Muscle layer of colon (tissue), 2 donors: ENCODE measurements around the gene TFCP2.

Experiments used
- H3K27ac ChIP-seq: one replicate; pipeline ENCODE4 v1.7.0; 2013; ENCODE audit warnings: low read depth, mild to moderate bottlenecking, low read length, moderate library complexity
- H3K27me3 ChIP-seq, 2 donors: one replicate each; pipeline ENCODE4 v1.7.0; 2013; ENCODE audit warnings: low read length in 2 of 2, mild to moderate bottlenecking in 2 of 2; ENCODE audit not compliant: insufficient read depth in 2 of 2, control insufficient read depth in 1 of 2
- H3K36me3 ChIP-seq: one replicate; pipeline ENCODE4 v1.7.0; 2013; ENCODE audit warnings: mild to moderate bottlenecking, low read length; ENCODE audit not compliant: insufficient read depth
- H3K4me1 ChIP-seq: one replicate; pipeline ENCODE4 v1.7.0; 2013; ENCODE audit warnings: mild to moderate bottlenecking, low read length; ENCODE audit not compliant: insufficient read depth
- H3K4me3 ChIP-seq, 2 donors: one replicate each; pipeline ENCODE4 v1.7.0; 2013; ENCODE audit warnings: low read length in 2 of 2, low read depth in 1 of 2, mild to moderate bottlenecking in 1 of 2, moderate library complexity in 1 of 2
- H3K9ac ChIP-seq: one replicate; pipeline ENCODE4 v1.7.0; 2013; ENCODE audit warnings: low read length
- H3K9me3 ChIP-seq: one replicate; pipeline ENCODE4 v1.7.0; 2013; ENCODE audit warnings: mild to moderate bottlenecking, low read length
- donor health status: abdominal sarcoma.
- donor health status: Adenocarcinoma of cecum.

The TFCP2 gene

DNA sequence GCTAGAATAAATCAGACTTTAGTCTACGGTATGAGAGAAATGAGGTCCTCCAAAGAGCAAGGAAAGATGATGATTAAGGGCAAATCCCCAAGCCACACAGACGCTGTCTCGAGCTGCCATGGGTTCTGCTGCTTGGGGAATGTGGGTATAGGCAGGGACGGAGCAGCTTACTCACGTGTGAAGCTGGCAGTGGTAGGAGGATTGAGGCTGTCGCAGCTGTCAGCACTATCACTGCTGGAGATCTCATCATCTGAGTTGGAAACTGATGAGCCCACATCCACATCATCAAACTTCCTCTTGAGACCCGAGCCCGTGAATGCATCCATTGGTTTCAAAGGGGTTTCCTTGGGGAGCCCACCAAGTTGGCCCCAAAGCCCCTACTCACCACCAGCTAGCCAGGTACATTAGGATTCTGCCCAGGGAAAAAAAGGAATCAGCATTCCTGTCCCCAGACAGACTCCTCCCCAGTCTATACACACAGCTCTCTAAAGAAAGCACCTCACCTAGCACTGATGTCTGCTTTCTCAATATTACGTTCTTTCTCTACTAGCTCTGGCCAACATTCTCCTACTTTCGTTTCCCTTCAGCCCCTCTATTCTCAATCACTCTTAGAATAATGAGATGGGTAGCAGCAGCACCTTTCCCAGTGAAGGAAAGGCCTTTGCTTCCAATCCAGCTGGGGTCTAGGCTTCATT is 96.6 kb downstream of the TFCP2 start:
- Histone ChIP-seq H3K27me3 (no peaks in the 10 kb centered on the region), H3K9ac (no peak overlapping the region), H3K27ac (no peak overlapping the region), H3K36me3 (peaks cover 22% of the 10 kb centered on the region), H3K9me3 (no peaks in the 10 kb centered on the region), H3K4me3 (no peak overlapping the region), H3K4me1 (peaks cover 9% of the 10 kb centered on the region)

DNA sequence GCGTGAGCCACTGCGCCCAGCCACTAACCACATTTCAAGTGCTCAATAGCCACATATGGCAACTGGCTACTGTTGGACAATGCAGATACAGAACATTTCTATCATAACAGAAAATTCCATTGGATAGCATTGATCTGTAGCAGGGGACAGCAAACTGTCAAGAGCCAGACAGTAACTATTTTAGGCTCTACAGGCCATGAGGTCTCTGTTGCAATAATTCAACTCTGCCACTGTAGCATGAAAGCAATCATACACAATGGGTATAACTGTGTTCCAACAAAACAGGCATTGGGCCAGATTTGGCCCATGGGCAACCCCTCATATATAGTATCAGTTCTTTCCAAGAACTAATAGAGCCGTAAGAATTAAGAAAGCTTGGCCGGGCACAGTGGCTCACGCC is 97.5 kb downstream of the TFCP2 start:
- H3K27me3 ChIP-seq: no peaks in the 10 kb centered on the region
- no peak overlapping the region for H3K27ac ChIP-seq
- no peak overlapping the region for H3K4me3 ChIP-seq
- no peaks in the 10 kb centered on the region for H3K9me3 ChIP-seq
- H3K4me1 ChIP-seq: peaks cover 7% of the 10 kb centered on the region
- peaks cover 28% of the 10 kb centered on the region for H3K36me3 ChIP-seq
- H3K9ac ChIP-seq: no peak overlapping the region

GRCh38 chr12:51071663-51072062 is 101.3 kb downstream of the TFCP2 start:
- Histone ChIP-seq H3K36me3 (peaks cover 47% of the 10 kb centered on the region), H3K9ac (no peak overlapping the region), H3K4me1 (no peaks in the 10 kb centered on the region), H3K27ac (no peak overlapping the region), H3K9me3 (no peaks in the 10 kb centered on the region), H3K4me3 (no peak overlapping the region), H3K27me3 (no peaks in the 10 kb centered on the region)

DNA sequence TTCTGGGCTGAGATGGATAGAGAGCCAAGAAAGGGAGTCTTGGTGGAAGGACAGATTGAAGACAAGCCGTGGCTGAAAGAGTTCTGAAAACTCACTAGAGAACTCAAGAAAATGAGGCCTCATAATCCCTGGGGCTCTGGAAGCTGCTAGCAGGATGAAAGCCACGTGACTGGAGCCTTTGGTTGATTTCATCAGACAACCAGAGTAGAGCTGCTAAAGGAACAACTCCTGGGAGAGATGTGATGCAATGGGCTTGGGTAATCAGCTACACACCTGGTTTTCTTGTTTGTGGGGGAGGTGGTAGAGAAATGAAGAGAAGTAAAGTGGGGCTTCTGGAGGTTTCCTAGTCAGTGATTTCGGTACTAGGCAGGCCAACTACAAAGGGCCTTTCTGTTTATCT is 102.9 kb downstream of the TFCP2 start:
- Histone ChIP-seq H3K27me3 (no peaks in the 10 kb centered on the region), H3K36me3 (peaks cover 58% of the 10 kb centered on the region), H3K4me1 (no peaks in the 10 kb centered on the region), H3K4me3 (no peak overlapping the region), H3K9me3 (no peaks in the 10 kb centered on the region), H3K27ac (no peak overlapping the region), H3K9ac (no peak overlapping the region)

DNA sequence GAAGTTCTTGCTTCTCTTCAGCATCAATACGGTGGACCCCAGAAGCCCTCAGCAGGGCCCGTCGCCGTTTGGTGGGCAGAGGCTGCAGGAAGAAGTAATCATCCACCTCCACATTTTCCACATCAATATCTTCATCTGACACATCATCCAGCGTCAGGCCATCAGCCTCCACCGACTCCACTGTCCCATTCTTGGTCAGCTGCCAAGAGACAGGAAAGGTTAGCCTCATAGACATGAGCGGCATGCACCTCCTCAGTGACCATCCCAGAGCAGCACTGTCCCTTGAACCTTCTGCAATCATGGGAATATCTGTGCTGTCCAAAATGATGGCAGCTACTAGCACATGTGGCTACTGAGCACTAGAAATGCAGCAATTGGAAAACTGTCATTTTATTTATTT is 105.2 kb downstream of the TFCP2 start:
- H3K4me1 ChIP-seq: no peaks in the 10 kb centered on the region
- no peak overlapping the region for H3K9ac ChIP-seq
- H3K4me3 ChIP-seq: no peak overlapping the region
- H3K9me3 ChIP-seq: no peaks in the 10 kb centered on the region
- peaks cover 70% of the 10 kb centered on the region for H3K36me3 ChIP-seq
- H3K27ac ChIP-seq: no peak overlapping the region
- no peaks in the 10 kb centered on the region for H3K27me3 ChIP-seq

DNA sequence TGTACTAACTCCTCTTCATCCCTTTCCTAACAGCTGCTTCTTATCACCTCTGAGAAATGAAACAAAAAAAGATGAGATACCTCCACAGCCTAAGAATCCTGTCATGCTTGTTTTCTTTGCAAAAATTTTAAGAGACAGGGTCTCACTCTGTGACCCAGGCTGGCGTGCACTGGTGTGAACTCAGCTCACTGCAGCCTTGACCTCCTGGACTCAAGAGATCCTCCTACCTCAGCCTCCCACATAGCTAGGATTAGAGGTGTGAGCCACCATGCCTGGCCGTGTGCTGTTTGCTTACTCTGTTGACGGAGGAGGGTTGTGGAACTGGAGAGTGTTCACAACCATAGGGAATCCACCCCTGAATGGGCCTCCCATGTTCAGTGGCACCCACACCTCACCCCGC is 105.7 kb downstream of the TFCP2 start:
- Histone ChIP-seq H3K9me3 (no peaks in the 10 kb centered on the region), H3K4me1 (no peaks in the 10 kb centered on the region), H3K4me3 (no peak overlapping the region), H3K36me3 (peaks cover 71% of the 10 kb centered on the region), H3K27me3 (no peaks in the 10 kb centered on the region), H3K27ac (no peak overlapping the region), H3K9ac (no peak overlapping the region)

GRCh38 chr12:51065530-51065929 is 107.4 kb downstream of the TFCP2 start:
- peaks cover 70% of the 10 kb centered on the region for H3K36me3 ChIP-seq
- H3K9ac ChIP-seq: no peak overlapping the region
- no peaks in the 10 kb centered on the region for H3K27me3 ChIP-seq
- H3K9me3 ChIP-seq: no peaks in the 10 kb centered on the region
- no peaks in the 10 kb centered on the region for H3K4me1 ChIP-seq
- no peak overlapping the region for H3K4me3 ChIP-seq
- H3K27ac ChIP-seq: no peak overlapping the region

DNA sequence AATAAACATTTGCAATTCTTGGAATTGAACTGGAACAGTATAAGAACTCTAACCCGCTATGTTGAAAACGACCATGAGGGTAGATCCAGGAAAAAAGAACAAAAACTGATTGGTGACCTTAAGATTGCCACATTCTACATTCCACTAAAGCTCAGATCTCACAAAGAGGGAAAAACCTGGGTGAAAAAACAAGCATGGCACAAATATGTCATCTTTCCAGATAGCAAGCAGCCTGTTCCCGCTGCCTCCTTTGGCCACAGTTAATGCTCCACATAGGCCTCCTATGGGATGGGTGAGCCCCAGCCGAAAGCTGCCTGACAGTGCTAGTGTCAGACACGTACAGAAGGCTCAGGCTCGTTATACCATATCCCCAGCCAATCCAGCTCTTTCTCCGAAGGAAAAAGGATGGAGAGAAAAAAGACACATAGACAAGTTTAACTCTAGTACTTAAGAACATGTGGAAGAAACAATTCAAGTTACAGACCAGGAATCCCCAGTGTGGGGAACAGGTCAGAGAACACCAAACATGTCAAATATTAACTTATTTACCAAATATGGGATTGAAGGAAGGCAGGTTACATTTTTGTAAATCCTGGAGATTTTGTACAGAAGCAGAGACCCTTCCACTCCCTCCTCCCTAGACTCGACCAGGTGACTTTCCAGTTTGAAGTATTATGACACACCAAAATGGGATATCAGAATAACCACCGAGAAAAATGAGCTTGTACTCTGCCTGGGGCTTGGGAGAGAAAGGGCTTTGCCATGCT is 110.1 kb downstream of the TFCP2 start:
- Histone ChIP-seq H3K27me3 (no peaks in the 10 kb centered on the region), H3K9me3 (no peaks in the 10 kb centered on the region), H3K4me3 (no peak overlapping the region), H3K36me3 (peaks cover 86% of the 10 kb centered on the region), H3K9ac (no peak overlapping the region), H3K27ac (no peak overlapping the region), H3K4me1 (no peaks in the 10 kb centered on the region)

- Histone ChIP-seq H3K36me3 (peaks cover 83% of the 10 kb centered on the region), H3K4me3 (no peak overlapping the region), H3K27me3 (no peaks in the 10 kb centered on the region), H3K4me1 (no peaks in the 10 kb centered on the region), H3K9me3 (no peaks in the 10 kb centered on the region), H3K27ac (no peak overlapping the region), H3K9ac (no peak overlapping the region)
Observed at GRCh38 chr12:51059086-51059485, 113.8 kb downstream of the TFCP2 start.

DNA sequence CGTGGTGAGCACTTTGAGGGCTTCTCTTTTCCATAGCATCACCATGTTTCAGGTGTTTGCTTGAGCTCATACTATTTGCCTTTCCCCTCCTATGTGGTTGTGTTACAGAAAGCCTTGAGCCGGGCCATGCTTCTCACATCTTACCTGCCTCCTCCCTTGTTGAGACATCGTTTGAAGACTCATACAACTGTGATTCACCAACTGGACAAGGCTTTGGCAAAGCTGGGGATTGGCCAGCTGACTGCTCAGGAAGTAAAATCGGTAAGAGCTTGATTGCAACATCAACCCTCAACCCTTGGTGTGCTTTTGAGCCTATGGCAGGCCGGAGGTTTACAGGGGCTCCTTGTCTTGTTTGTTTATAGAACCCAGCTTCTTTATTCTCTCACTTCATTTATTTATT is 116.7 kb downstream of the TFCP2 start:
- Histone ChIP-seq H3K4me3 (no peak overlapping the region), H3K9me3 (no peaks in the 10 kb centered on the region), H3K27ac (no peak overlapping the region), H3K27me3 (no peaks in the 10 kb centered on the region), H3K36me3 (peaks cover 69% of the 10 kb centered on the region), H3K9ac (no peak overlapping the region), H3K4me1 (no peaks in the 10 kb centered on the region)

DNA sequence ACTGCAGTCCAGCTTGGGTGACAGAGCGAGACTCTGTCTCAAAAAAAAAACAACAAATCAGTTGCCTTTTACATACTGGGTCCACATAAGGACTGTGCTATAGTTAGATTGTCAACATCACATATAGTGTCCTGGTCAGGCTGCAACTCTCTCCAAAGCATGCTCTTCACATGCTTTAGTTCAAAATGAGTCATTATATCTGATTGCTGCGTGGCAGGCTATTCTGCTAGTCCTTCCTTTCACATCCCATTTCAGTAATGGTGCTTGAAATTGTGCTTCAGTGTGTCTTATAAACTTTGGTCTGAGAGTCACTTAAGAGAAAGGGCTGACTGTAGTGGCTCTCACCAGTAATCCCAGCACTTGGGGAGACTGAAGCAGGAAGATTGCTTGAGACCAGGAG is 117.9 kb downstream of the TFCP2 start:
- Histone ChIP-seq H3K36me3 (peaks cover 63% of the 10 kb centered on the region), H3K4me1 (no peaks in the 10 kb centered on the region)

DNA sequence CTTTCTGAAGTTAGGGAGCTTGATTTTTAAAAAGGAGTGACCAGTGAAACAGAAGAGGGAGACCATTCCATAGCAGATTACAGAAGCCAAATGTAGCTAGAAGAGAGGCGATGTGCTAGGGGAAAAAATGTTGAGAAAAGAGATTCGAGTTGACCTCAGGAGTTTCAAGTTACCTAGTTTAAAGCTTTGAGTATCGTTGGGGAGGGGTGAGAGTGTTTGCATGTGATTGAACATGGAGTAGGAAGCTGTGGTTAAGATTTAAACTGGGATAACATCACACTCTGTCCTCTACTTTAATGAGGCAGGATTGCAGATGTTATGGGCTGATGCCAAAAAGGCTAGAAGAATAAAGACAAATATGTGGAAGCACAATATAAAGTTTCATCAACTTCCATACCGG is 121.1 kb downstream of the TFCP2 start:
- H3K36me3 ChIP-seq: peaks cover 36% of the 10 kb centered on the region
- no peak overlapping the region for H3K27ac ChIP-seq
- H3K9ac ChIP-seq: no peak overlapping the region
- no peaks in the 10 kb centered on the region for H3K9me3 ChIP-seq
- H3K27me3 ChIP-seq: no peaks in the 10 kb centered on the region
- no peak overlapping the region for H3K4me3 ChIP-seq
- peaks cover 21% of the 10 kb centered on the region for H3K4me1 ChIP-seq

More for the DNA sequence above, 117.9 kb downstream of the TFCP2 start:
- no peak overlapping the region for H3K9ac ChIP-seq
- H3K9me3 ChIP-seq: no peaks in the 10 kb centered on the region
- no peak overlapping the region for H3K4me3 ChIP-seq
- no peaks in the 10 kb centered on the region for H3K27me3 ChIP-seq
- H3K27ac ChIP-seq: no peak overlapping the region
